HG02840 (cell line): ENCODE measurements around the gene SNX27.
A peak's percentile ranks its signal among the peaks of the same experiment; 100 is the strongest.

Experiments
- ATAC-seq: cut with Tn5 transposase; IDR thresholded peaks from one replicate; pipeline ENCODE4 v1.9.1; 2021; ENCODE audit warnings: mild to moderate bottlenecking, moderate library complexity, moderate number of reproducible peaks; ENCODE audit not compliant: unreplicated experiment, low FRiP score

Gene SNX27

GRCh38 chr1:151611832-151612500 is at the start of gene SNX27:
SNX27 (plus strand) TSS chr1:151612050; CDS start chr1:151612202, 152 bp downstream.
- ATAC-seq: peak; percentile 89

GRCh38 chr1:151562661-151563060 is 49.2 kb upstream of the SNX27 start:
- no peak for ATAC-seq

DNA sequence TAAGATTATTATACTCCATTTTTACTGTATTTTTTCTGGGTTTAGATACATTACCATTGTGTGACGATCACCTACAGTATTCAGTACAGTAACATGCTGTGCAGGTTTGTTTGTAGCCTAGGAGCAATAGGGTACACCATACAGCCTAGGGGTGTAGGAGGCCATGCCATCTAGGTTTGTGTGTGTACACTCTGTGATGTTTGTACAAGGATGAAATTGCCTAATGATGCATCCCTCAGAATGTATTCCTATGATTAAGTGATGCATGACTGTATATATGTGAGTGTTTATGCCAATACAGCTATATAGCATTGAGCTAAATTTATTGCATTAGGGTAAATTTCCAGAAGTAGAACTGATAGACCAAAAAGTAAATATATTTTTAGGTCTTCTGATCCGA is 48.5 kb upstream of the SNX27 start:
- ATAC-seq: no peak

DNA sequence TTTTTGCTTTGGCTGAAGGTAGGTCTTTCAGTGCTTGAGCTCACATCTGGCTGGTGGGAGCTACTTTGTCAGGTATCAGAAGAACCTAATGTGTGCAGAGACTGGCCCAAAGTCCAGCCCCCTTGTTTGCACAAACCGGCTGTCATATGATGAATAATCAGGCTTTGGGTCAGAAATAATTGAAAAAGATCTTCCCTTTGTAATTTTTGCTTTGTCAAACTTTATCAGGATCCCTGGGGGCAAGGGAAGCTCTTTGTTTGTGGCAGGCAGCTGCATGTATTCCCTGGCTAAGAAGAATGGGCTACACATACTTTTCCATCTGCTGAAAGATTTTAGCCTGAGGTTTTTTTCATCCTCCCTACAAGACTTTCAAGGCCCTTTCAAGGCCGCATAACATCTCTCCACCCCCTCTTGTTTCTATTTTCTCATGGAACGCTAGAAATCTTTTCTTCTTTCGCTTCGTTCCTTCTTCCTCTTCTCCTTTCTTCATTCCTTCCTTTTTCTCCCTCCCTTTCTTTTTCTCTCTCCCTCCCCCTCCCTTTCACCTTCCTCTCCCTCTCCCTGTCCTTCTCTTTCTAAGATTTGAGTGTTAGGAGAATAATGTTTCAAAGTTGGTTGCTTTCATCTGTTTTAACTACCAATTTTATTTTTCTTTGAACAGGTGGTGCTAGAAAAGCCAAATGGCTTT is 46.2 kb upstream of the SNX27 start:
- no peak for ATAC-seq

DNA sequence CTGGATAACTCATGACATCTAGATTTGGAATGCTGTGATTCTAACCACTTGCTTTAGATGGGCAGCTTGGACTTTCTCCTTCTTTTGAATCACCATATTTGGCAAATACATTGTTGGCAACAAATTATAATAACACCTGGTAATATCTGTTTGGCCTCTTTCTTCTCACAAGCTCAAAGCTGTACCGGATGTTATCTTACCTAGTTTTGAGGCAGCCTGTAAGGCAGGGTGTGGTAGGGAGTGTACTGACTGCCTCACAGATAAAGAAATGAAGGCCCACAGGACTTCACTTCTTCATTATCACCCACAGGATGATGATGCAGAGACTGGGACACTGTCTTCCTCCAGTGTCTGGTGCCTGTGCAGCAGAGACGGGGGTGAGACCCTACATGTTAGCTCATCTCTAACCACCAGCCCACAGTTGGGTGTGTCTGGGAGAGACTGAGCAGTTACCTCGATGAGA is 43.2 kb upstream of the SNX27 start:
- ATAC-seq: no peak

DNA sequence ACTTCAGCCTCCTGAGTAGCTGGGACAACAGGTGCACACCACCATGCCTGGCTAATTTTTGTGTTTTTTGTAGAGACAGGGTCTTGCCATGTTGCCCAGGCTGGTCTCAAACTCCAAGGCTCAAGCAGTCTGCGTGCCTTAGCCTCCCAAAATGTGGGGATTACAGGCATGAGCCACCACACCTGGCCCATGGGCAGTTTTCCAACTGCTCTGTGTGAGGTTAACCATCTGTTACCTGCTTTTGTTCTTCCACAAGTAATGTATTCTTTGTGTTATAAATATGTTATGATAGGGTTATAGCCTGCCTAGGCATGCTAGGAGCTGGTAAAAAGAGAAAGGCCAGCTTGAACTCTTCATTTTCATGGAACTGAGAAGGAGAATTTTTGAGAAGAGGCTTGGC is 41.0 kb upstream of the SNX27 start:
- ATAC-seq: no peak

GRCh38 chr1:151574575-151575529 is 37.0 kb upstream of the SNX27 start:
- ATAC-seq: no peak

GRCh38 chr1:151577173-151577572 is 34.7 kb upstream of the SNX27 start:
- ATAC-seq: no peak

DNA sequence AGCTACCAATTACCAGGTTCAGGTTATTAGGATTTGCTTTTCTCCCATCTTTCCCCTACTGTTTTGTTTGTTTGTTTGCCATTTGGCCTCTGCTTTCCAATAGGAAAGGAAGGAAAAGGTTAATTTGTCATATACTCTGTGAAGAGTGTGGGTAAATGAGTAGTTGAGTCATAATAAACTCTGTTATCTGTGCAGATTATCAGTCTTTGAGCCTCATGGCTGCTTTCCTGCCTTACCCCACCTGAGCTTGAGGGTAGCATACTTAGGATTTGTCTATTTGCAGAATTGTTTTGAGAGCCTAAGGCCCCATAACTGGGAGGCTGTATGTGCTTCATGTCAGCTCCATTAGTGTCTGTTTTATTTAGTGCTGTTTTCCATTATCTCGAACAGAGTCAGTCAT is 32.9 kb upstream of the SNX27 start:
- no peak for ATAC-seq

DNA sequence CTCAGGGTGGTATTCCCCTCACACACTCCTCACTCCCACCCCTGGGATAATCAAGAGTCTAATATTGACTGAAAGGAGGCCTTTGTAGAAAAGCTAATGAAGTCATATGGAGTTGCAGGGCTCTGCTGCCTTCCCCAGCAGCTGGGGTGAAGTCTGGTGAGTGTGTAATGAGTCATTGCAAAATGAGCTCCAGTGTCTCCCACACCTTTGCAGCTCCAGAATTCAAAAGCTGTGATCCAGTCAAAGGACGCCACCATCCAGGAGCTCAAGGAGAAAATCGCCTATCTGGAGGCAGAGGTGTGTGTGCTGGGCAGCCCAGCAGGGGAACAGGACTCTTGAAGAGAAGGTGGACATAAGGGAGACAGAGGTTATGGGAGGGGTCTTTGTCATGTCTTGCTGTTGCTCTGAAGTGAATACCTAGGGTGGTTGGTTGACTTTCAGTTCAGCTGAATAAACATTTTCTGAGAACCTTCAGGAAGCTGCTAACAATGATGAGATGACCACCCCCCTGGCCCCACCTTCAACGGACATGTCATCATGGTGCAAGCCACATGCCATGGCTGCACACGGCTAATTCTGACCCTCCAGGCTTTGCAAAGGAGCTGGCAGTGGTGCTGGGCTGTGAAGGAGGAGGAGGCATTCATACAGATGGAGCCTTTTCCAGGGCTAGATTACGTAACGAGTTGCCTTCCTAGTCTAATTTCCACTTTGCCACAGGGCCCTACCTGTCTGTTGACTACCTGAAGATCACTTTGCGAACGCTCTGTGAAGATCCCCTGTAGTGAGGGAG is 32.2 kb upstream of the SNX27 start:
- no peak for ATAC-seq

- ATAC-seq: no peak
Observed at GRCh38 chr1:151581451-151581850, 30.4 kb upstream of the SNX27 start.

DNA sequence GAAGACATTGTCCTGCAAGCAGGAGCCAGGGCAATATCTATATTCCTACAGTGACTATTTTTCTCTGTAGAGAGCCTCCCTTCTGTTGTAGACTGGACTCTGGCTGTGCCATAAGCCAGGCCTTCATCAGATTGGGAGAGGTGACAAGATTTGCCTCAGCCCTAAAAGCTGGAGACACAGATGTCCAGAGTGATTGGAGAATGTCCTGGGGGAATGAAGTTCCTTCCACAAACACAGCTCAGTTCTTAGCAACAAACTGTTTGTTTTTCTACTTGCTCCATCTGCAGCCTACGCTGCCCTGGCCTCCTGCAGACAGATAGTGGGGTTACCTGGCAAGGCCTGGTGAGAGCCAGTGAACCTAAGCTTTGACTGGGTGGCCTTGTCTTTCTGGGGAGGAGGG is 29.9 kb upstream of the SNX27 start:
- no peak for ATAC-seq

DNA sequence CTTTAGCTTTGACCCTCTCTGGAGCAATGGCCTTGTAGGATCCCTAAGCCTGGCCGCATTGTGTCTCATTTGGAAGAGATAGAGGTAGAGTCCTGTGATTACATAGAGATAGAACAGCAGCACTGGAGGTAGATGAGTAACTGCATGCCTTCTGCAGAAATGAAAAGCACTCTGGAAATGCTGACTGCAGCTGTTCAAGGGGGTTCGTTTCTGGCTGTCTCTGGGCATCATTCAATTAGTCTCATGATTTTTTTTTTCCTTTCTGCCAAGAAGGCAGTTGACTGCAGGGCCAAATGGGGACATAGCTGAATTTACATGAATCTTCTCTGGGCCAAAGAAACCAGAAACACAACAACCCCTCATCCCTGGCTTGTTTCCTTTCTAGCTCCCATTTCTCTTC is 28.1 kb upstream of the SNX27 start:
- ATAC-seq: no peak

- no peak for ATAC-seq
Observed at GRCh38 chr1:151584278-151584677, 27.6 kb upstream of the SNX27 start.

DNA sequence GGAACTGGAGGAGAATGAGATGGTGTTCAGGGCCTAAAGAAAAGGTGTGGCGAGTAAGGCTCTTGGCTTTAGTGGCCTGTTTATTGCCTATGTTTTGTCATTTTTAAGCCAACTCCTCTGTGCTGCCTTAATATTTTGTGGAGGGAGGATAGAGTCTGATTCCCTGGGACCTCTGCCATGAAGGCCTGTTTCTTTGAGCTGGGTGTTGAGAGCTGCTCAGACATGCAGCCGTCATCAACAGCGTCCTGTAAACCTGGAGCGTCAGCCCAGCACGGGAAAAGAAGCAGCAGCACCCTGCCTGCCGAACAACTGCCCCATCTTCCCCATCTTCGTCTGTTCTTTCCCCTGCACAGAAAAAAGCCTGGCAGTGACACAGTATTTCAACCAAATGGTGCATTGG is 27.1 kb upstream of the SNX27 start:
- ATAC-seq: no peak

DNA sequence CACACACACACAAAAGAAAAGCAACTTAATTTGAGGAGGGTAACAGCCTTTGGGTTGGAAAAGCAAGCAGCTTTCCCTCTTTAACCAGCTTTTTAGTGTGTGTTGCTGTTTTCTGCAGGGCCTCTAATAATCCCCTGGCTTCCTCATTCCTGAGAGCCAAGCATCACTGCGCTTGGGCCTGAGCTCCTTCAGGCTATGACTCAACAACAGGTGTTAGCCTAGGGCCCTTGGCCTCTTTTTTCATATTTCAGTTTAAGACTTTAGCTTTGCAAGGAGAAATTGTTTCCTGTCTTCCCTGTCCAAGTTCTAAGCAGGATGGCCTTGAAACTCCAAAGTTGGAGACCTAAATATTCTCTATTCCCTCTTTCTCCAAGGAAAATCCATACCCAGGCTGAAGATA is 26.2 kb upstream of the SNX27 start:
- ATAC-seq: no peak

DNA sequence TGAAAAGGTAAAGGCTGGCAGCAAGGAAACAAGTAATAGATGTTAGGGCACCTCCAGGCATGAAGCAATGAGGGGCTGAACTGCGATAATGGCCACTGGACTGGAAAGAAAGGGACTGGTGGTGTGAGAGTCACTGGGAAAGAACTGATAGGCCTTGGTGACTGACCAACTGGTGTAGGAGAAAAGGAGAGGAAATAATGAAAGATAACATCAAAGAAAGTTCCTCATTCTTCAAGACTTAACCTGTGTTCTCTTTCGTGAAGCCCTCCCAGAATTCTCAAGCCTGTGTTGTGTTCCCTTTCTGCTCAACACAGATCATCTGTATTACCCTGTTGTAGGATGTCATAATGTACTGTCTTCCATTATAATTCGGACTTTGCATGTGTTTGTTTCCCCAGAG is 20.9 kb upstream of the SNX27 start:
- no peak for ATAC-seq

GRCh38 chr1:151593730-151594129 is 18.1 kb upstream of the SNX27 start:
- no peak for ATAC-seq

DNA sequence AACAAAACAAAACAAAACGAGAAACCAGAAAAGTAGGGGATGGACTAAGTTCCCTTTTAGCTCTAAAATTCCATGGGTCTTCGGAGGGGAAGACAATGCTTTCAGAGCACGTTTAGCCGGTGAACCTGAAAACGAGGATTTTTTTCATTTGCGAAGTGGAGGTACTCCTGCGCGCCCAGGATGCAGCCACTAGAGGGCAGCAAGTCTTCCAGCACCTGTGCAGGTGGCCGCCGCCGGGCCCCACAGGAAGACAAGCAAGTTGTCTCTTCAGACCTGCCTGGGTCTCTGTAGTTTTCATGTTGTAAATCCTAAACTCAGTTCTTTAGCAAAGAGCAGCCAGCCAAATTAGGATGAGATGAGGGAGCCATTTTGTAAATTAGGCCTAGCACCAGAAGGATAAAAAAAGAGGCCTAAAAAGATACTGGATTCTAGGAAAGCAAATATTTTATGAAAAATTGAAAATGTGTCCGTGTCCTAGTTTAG is 17.7 kb upstream of the SNX27 start:
- ATAC-seq: no peak
